HFFc6 (cell line): ENCODE measurements around the gene MVB12B. TPM values are rescaled to one million over a fixed set of nuclear protein-coding genes. Genes with fewer than 3 reads are reported as not detected.

Experiments
- DNase-seq: peaks from one replicate; pipeline ENCODE4 v3.0.0-alpha.2; 2018
- H3K27ac Mint-ChIP-seq: 2 replicates; pipeline ENCODE4 v1.8.0; 2020; ENCODE audit warnings: mild to moderate bottlenecking, mixed read lengths
- H3K27me3 Mint-ChIP-seq: 2 replicates; pipeline ENCODE4 v1.8.0; 2021; ENCODE audit warnings: mild to moderate bottlenecking, moderate library complexity, mixed read lengths; ENCODE audit not compliant: insufficient read depth
- H3K36me3 Mint-ChIP-seq: 2 replicates; pipeline ENCODE4 v1.8.0; 2021; ENCODE audit warnings: low read depth, mixed read lengths
- H3K4me1 Mint-ChIP-seq: 2 replicates; pipeline ENCODE4 v1.8.0; 2020; ENCODE audit warnings: low read depth, mixed read lengths
- H3K4me3 Mint-ChIP-seq: 2 replicates; pipeline ENCODE4 v1.8.0; 2020; ENCODE audit warnings: mild to moderate bottlenecking, moderate library complexity, mixed read lengths
- H3K9me3 Mint-ChIP-seq: 2 replicates; pipeline ENCODE4 v1.8.0; 2020; ENCODE audit warnings: mild to moderate bottlenecking, mixed read lengths
- total RNA-seq, 6 experiments: library from RNA; stranded (reverse); fragmentation: NEBNext Ultra II Directional; extraction: Animal tissue kit (Norgen Biotek cat#: 25700); gene quantifications; 2 replicates in 1 of 6; 3 replicates in 5 of 6; pipeline ENCODE4 v1.2.3, GENCODE V29; 2021
- TF ChIP-seq, protein P1 (sequence below): fragments of 200-600 bp; sonication (generic); IDR thresholded peaks from 2 replicates; pipeline ENCODE4 v1.5.0; 2021; ENCODE audit warnings: antibody characterized with exemption, mild to moderate bottlenecking

Gene MVB12B
- total RNA-seq, 6 experiments from 2014 or later = 4.4 to 8.3 (median 6.7) TPM

DNA sequence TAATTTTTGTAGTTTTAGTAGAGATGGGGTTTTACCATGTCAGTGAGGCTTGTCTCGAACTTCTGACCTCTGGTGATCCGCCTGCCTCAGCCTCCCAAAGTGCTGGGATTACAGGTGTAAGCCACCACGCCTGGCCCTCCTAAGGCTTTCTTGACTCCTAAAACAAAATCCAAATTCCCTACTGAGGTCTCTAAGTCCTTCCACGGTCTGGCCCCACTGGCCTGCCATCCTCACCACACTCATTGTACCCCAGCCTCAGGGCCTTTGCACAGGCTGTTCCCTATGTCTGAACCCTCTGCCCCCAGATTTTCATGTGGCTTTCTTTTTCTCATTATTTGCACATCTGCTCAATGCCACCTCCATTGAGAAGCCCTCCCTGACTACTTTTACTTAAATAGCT, 34.7 kb upstream of the MVB12B start:
- no peak overlapping the region for H3K27ac Mint-ChIP-seq
- peaks cover 32% of the 10 kb centered on the region for H3K27me3 Mint-ChIP-seq
- TF ChIP-seq, protein P1, sequence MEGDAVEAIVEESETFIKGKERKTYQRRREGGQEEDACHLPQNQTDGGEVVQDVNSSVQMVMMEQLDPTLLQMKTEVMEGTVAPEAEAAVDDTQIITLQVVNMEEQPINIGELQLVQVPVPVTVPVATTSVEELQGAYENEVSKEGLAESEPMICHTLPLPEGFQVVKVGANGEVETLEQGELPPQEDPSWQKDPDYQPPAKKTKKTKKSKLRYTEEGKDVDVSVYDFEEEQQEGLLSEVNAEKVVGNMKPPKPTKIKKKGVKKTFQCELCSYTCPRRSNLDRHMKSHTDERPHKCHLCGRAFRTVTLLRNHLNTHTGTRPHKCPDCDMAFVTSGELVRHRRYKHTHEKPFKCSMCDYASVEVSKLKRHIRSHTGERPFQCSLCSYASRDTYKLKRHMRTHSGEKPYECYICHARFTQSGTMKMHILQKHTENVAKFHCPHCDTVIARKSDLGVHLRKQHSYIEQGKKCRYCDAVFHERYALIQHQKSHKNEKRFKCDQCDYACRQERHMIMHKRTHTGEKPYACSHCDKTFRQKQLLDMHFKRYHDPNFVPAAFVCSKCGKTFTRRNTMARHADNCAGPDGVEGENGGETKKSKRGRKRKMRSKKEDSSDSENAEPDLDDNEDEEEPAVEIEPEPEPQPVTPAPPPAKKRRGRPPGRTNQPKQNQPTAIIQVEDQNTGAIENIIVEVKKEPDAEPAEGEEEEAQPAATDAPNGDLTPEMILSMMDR = no peak
- H3K9me3 Mint-ChIP-seq = no peaks in the 10 kb centered on the region
- H3K4me1 Mint-ChIP-seq = no peaks in the 10 kb centered on the region
- H3K4me3 Mint-ChIP-seq = no peak overlapping the region
- H3K36me3 Mint-ChIP-seq = no peaks in the 10 kb centered on the region
- no peak for DNase-seq

DNA sequence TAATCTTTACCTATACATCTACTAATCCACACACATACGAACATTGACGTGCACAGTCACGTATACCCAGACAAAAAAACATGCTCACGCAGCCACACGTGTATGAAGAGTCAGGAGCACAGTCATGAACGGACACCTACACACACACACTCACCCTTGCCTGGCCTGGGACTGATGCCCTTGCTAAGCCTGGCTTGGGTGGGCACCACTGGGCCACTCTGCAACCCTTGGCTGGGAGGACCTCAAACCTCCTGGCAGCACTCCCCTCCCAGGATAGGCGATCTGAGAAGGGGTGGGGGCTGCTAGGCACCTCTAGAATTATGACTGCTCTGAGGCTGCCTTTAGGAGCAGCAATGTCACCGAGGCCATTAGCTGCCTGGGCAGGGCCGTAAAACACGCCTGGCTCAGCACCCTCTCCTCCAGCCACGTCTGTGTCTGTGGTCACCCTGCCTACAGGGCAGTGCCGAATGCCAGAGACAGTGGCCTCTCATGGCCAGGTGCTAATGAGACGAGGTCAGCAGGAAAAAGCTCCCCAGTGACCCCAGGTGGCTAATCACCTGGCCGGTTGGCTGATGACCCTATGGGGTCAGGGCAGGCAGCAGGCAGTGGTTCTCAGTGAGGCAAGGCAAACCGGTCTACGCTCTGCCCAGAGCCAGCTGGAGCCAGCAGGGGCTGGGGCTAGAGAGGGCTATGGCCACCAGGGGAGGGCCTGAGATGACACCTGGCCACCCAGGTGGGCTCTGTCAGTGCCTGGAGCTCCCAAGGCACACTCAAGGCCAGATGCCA, 33.7 kb upstream of the MVB12B start:
- H3K4me1 Mint-ChIP-seq = no peaks in the 10 kb centered on the region
- TF ChIP-seq, protein P1 = no peak
- peaks cover 33% of the 10 kb centered on the region for H3K27me3 Mint-ChIP-seq
- no peaks in the 10 kb centered on the region for H3K9me3 Mint-ChIP-seq
- H3K4me3 Mint-ChIP-seq = no peak overlapping the region
- H3K27ac Mint-ChIP-seq = no peak overlapping the region
- no peak for DNase-seq
- H3K36me3 Mint-ChIP-seq = no peaks in the 10 kb centered on the region

DNA sequence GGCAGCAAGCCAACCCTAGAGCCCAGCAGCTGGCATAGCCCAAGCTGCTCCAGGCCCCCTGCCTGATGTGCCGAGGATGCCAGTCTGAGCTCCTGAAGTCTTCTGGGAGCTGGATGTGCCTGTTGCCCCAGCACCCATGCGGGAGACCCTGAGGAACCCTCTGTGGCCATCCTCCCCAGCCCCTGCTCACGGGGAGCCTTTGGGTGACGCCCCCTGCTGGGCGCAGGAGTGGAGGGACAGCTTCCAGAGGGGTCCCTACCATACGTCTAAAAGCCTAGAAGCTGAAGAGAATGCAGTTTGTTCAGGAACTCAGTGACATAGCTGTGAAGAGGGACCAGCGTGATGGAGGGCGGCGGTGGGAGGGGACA, 33.1 kb upstream of the MVB12B start:
- peaks cover 38% of the 10 kb centered on the region for H3K27me3 Mint-ChIP-seq
- H3K27ac Mint-ChIP-seq = no peak overlapping the region
- TF ChIP-seq, protein P1 = peak; percentile 60; the same call in 1 of the 2 replicates
- H3K4me3 Mint-ChIP-seq = no peak overlapping the region
- no peak for DNase-seq
- H3K4me1 Mint-ChIP-seq = no peaks in the 10 kb centered on the region
- no peaks in the 10 kb centered on the region for H3K36me3 Mint-ChIP-seq
- H3K9me3 Mint-ChIP-seq = no peaks in the 10 kb centered on the region

DNA sequence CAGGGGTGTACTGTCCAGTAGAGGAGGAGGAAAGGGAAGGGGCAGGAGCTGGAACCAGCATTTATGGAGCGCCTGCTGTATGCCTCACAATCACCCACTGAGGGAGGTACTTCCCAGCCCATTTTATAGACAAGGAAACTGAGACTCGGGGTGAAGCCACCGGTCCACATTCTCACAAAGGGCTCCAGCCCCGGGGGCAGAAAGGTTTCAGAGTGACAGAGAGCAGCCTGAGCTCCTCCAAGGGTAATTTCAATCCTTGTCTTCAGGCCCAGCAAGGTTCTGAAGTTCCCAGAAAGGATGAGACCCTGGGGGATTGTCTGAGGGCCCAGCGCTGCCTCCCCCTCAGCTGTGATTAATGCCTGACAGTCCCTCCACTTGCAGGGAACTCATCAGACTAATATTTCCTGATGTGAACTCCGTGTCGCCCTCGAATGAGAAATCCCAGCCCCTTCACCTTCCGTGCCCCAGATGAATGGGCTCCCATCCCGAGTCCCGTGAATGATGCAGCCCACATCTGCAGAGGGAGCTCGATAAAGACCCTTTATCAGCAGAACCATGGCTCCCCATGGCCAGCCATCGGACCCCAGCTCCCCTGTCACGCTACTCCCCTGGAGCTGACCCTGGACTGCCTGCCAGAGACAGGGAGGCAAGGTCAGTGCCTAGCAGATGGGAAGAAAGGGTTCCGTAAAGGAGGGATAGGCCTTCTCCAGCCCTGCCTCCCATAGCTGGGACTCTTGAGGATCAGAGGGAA, 32.1 kb upstream of the MVB12B start:
- no peak for DNase-seq

DNA sequence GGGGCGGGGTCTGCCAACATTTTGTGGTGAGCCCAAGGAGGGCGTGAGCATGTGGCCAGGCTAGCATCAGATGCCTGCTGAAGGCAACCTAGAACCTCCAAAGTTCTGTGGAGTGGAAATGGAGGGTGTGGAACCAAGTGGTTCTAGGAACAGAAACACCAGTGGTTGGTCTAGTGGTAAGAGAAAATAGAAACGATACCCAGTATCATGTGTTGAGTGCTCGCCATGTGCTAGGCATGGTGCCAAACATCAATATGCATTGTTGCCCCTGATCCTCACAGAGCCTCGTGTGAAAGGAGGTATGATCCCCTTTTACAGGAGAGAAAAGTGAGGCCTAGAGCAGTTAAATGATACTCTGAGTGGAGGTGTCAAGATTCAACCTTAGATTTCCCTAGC, 31.5 kb upstream of the MVB12B start:
- Mint-ChIP-seq H3K4me1 (no peaks in the 10 kb centered on the region), H3K9me3 (no peaks in the 10 kb centered on the region), H3K4me3 (no peak overlapping the region), H3K27ac (no peak overlapping the region), H3K27me3 (peaks cover 44% of the 10 kb centered on the region), H3K36me3 (no peaks in the 10 kb centered on the region)
- no peak for DNase-seq
- TF ChIP-seq, protein P1 = no peak

More for the DNA sequence above, 32.1 kb upstream of the MVB12B start:
- Mint-ChIP-seq H3K27me3 (peaks cover 44% of the 10 kb centered on the region), H3K4me1 (no peaks in the 10 kb centered on the region), H3K36me3 (no peaks in the 10 kb centered on the region), H3K9me3 (no peaks in the 10 kb centered on the region), H3K4me3 (no peak overlapping the region), H3K27ac (no peak overlapping the region)
- TF ChIP-seq, protein P1 = no peak
